Measurements from ENCODE around the gene SLC16A3. TPM values are rescaled to one million over a fixed set of nuclear protein-coding genes. Genes with fewer than 3 reads are reported as not detected.

SLC16A3 gene
- total and polyA plus RNA-seq, 9 of the 15 experiments (the other 6 are each of a cell fraction or from before 2014, with no cell fraction given), result 0.11 to 5.4 (median 1.2) TPM; not detected in 2

GRCh38 chr17:82205720-82206508 lies 22.9 kb upstream of the SLC16A3 start (continued):
- TF ChIP-seq, protein P1, sequence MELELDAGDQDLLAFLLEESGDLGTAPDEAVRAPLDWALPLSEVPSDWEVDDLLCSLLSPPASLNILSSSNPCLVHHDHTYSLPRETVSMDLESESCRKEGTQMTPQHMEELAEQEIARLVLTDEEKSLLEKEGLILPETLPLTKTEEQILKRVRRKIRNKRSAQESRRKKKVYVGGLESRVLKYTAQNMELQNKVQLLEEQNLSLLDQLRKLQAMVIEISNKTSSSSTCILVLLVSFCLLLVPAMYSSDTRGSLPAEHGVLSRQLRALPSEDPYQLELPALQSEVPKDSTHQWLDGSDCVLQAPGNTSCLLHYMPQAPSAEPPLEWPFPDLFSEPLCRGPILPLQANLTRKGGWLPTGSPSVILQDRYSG (tag; conservative IDR thresholded peaks at IDR 0.05; ENCODE audit: low read depth), result peak; percentile 89
- TF ChIP-seq JUND (IDR thresholded peaks at IDR 0.05; ENCODE audit: borderline replicate concordance, low read depth, low read length) (peak; percentile 56), JUND (tag; IDR thresholded peaks at IDR 0.05; ENCODE audit: borderline replicate concordance, low read depth, low read length) (peak; percentile 75; the same call in 2 of the 3 replicates), PATZ1 (CRISPR knock-in tag; IDR thresholded peaks at IDR 0.05; ENCODE audit: borderline replicate concordance) (no peak), ZNF583 (CRISPR knock-in tag; IDR thresholded peaks at IDR 0.05) (peak; percentile 64), ZZZ3 (IDR thresholded peaks at IDR 0.05) (no peak), ZNF41 (CRISPR knock-in tag; conservative IDR thresholded peaks at IDR 0.05) (0 out of 2 replicates have a peak, but pooled peaks have one; percentile 55), ZBTB7A (IDR thresholded peaks at IDR 0.05; ENCODE audit: borderline replicate concordance, control insufficient read depth, low read depth, low read length) (no peak; the same call in 1 of the 2 replicates), BRF1 (IDR thresholded peaks at IDR 0.05; ENCODE audit: borderline replicate concordance, extremely low read depth, insufficient read length) (no peak), KDM4B (IDR thresholded peaks at IDR 0.05; ENCODE audit: borderline replicate concordance in 2 of 2, low read depth in 1 of 2) (0 out of 4 replicates have a peak, but pooled peaks of 1 of the 2 experiments have one; percentile 29), CTBP1 (IDR thresholded peaks at IDR 0.05; ENCODE audit: borderline replicate concordance) (peak; percentile 77; the same call in 1 of the 2 replicates), CREM (IDR thresholded peaks at IDR 0.05; ENCODE audit: low read depth) (peak; percentile 69), GABPA (tag; conservative IDR thresholded peaks at IDR 0.05; ENCODE audit: low read depth) (peak; percentile 54; the same call in 1 of the 2 replicates), ZEB2 (IDR thresholded peaks at IDR 0.05) (peak; percentile 75; the same call in 1 of the 2 replicates), SAP30 (IDR thresholded peaks at IDR 0.05; ENCODE audit: borderline replicate concordance, insufficient read depth, low read depth, low read length, poor library complexity, severe bottlenecking) (no peak), POLR3G (IDR thresholded peaks at IDR 0.05; ENCODE audit: extremely low read depth, insufficient read length, insufficient replicate concordance) (no peak), BRF2 (IDR thresholded peaks at IDR 0.05; ENCODE audit: borderline replicate concordance, insufficient read depth, insufficient read length) (no peak), KLF1 (tag; IDR thresholded peaks at IDR 0.05) (no peak)
- TF ChIP-seq, protein P2, sequence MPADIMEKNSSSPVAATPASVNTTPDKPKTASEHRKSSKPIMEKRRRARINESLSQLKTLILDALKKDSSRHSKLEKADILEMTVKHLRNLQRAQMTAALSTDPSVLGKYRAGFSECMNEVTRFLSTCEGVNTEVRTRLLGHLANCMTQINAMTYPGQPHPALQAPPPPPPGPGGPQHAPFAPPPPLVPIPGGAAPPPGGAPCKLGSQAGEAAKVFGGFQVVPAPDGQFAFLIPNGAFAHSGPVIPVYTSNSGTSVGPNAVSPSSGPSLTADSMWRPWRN (IDR thresholded peaks at IDR 0.05; ENCODE audit: low read depth), result no peak
- TF ChIP-seq, protein P3, sequence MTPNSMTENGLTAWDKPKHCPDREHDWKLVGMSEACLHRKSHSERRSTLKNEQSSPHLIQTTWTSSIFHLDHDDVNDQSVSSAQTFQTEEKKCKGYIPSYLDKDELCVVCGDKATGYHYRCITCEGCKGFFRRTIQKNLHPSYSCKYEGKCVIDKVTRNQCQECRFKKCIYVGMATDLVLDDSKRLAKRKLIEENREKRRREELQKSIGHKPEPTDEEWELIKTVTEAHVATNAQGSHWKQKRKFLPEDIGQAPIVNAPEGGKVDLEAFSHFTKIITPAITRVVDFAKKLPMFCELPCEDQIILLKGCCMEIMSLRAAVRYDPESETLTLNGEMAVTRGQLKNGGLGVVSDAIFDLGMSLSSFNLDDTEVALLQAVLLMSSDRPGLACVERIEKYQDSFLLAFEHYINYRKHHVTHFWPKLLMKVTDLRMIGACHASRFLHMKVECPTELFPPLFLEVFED (CRISPR knock-in tag; conservative IDR thresholded peaks at IDR 0.05), result no peak
